Hindlimb muscle (tissue), 1 donor: ENCODE results near the gene SIRT5. TPM values are rescaled to one million over a fixed set of nuclear protein-coding genes. Genes with fewer than 3 reads are reported as not detected.

Source experiments
- DNase-seq: peaks from one replicate; pipeline ENCODE4 v3.0.0-alpha.2; 2013
- polyA plus RNA-seq: library from polyadenylated mRNA; unstranded; fragments of 120-200 nt; gene quantifications from one replicate; pipeline ENCODE4 v1.2.1, GENCODE V29; 2013; ENCODE audit not compliant: insufficient read length

The SIRT5 gene
- polyA plus RNA-seq, 1 donor: 8.4 TPM

GRCh38 chr6:13638014-13638413, 63.6 kb downstream of the SIRT5 start:
- no peak for DNase-seq

GRCh38 chr6:13638626-13639025, 64.2 kb downstream of the SIRT5 start:
- DNase-seq: no peak

GRCh38 chr6:13641315-13641714, 66.9 kb downstream of the SIRT5 start:
- no peak for DNase-seq

GRCh38 chr6:13643125-13643524, 68.7 kb downstream of the SIRT5 start:
- DNase-seq: no peak

- DNase-seq: no peak
Measured at GRCh38 chr6:13648850-13649249, 74.4 kb downstream of the SIRT5 start.

GRCh38 chr6:13649393-13649792, 75.0 kb downstream of the SIRT5 start:
- no peak for DNase-seq

GRCh38 chr6:13653296-13653695, 78.9 kb downstream of the SIRT5 start:
- DNase-seq: no peak

- no peak for DNase-seq
Measured at GRCh38 chr6:13654496-13654895, 80.1 kb downstream of the SIRT5 start.

GRCh38 chr6:13655700-13656099, 81.3 kb downstream of the SIRT5 start:
- DNase-seq: no peak

GRCh38 chr6:13660273-13660672, 85.9 kb downstream of the SIRT5 start:
- DNase-seq: no peak

GRCh38 chr6:13660893-13661292, 86.5 kb downstream of the SIRT5 start:
- no peak for DNase-seq

- no peak for DNase-seq
Measured at GRCh38 chr6:13661647-13662046, 87.2 kb downstream of the SIRT5 start.

GRCh38 chr6:13662651-13663334, 88.4 kb downstream of the SIRT5 start:
- no peak for DNase-seq

GRCh38 chr6:13663986-13664385, 89.6 kb downstream of the SIRT5 start:
- no peak for DNase-seq

Other genes starting within 250 kb of the SIRT5 start
- gene TBC1D7, start 246.1 kb upstream of the SIRT5 start, polyA plus RNA-seq: 26.2 TPM
- 3.4 TPM for gene GFOD1, start 87.0 kb upstream of the SIRT5 start, polyA plus RNA-seq
- gene NOL7, start 40.7 kb downstream of the SIRT5 start, polyA plus RNA-seq: 59.4 TPM
- gene RANBP9, start 137.2 kb downstream of the SIRT5 start, polyA plus RNA-seq: 31.2 TPM
- gene MCUR1, start 240.0 kb downstream of the SIRT5 start, polyA plus RNA-seq: 26.9 TPM